Stimulated activated CD4-positive, alpha-beta T cell treated with anti-CD3 and anti-CD28 coated beads, Interleukin-15, amount 100 ng/mL, for 1 hour (primary cell): ENCODE results near the gene RELT.
A peak's percentile ranks its signal among the peaks of the same experiment; 100 is the strongest.

Experiments
- DNase-seq, 2 donors: peaks; one replicate each; pipeline ENCODE4 v3.0.0-alpha.2; 2020; ENCODE audit warnings: low read depth in 1 of 2, low spot score in 1 of 2

RELT gene

DNA sequence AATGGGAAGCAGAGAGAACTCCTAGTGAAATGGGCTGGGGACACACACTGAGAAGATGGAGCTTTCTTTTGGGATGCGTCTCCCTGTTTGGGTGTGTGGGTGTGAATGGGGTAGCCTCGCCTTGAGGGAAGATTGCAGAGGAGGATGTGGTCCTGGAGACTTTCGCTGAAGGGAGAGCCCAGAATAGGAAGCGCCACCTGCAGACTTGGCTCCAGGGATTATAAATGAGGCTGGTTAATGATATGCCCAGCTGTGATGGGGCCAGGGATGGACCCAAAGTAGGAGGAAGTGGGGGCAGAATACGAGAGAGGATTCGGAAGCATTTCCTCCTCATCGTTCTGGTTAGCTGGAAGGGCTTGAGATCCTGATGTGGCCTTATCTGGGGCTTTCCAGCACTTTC, 13.7 kb downstream of the RELT start:
- no peak for DNase-seq

- DNase-seq = no peak
Observed at GRCh38 chr11:73390601-73391565, 14.7 kb downstream of the RELT start.

DNA sequence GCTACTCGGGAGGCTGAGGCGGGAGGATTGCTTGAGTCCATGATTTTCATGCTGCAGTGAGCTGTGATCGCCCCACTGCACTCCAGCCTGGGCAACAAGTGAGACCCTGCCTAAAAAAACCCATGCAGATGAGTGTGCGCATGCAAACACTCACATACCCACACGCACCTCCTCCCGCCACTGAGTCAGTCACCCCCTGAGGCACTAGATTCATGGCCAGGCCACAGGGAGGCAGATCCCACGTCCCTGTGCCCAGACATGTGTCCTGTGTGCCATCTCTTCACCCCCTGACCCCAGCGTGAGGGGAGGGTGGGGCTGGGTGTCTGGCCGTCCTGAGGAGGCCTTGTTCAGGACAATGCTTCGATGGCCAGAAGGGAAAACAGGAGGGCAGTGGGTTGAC, 15.5 kb downstream of the RELT start:
- DNase-seq = no peak

DNA sequence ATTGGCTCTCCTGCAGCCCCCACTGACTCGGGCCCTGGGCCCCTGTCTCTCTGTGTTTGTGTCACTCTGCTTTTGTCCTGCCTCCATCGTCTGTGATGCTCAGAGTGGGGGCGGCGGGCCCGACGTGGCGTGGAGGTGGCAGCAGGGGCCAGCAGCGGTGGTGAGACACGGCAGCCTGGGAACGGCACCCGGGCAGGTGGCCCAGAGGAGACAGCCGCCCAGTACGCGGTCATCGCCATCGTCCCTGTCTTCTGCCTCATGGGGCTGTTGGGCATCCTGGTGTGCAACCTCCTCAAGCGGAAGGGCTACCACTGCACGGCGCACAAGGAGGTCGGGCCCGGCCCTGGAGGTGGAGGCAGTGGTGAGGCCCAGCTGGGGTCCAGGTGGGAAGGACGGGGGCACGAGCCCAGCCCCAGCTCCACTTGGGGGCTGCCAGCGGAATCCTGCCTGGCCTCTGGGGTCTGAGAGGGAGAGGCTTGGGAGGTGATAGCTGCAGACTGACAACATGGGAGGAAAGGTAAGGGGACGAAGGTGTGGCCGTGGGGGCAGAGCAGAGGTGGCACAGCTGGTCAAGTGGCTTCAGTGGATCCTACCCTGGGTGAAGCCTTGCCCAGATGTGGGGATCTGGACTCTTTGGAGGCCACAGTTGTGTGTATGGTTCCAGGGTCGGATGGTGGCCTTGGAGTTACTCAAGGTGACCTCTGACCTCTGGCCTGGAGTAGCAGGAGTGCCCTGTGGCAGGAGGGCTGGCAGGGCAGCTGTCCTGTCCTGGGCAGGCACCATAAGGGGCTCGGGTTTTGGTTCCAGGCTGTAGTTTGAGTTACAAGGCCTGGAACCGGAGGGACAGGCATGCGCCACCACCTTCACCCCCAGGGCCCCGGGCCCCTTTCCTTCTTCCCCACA, 16.2 kb downstream of the RELT start:
- no peak for DNase-seq

DNA sequence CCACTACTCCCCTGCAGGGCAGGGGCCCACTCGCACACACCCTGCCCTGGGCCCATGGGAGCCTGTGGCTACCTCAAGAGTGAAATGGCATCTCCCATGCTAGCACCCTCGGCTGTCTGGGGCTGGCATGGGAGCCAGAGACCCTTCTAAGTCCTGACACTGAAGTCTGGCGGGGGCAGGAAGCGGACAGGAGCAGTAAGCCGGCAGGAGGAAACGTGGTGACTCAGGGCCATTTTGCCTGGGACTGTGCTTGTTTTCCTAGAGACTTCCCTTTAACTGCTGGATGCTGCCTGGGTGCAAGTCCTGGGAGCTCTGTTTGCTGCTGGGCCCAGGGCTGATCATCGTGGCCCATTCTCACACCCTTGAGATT, 16.8 kb downstream of the RELT start:
- no peak for DNase-seq

- peak; percentile 37 to 48 for DNase-seq
Observed at GRCh38 chr11:73393479-73394415, 17.5 kb downstream of the RELT start.

DNA sequence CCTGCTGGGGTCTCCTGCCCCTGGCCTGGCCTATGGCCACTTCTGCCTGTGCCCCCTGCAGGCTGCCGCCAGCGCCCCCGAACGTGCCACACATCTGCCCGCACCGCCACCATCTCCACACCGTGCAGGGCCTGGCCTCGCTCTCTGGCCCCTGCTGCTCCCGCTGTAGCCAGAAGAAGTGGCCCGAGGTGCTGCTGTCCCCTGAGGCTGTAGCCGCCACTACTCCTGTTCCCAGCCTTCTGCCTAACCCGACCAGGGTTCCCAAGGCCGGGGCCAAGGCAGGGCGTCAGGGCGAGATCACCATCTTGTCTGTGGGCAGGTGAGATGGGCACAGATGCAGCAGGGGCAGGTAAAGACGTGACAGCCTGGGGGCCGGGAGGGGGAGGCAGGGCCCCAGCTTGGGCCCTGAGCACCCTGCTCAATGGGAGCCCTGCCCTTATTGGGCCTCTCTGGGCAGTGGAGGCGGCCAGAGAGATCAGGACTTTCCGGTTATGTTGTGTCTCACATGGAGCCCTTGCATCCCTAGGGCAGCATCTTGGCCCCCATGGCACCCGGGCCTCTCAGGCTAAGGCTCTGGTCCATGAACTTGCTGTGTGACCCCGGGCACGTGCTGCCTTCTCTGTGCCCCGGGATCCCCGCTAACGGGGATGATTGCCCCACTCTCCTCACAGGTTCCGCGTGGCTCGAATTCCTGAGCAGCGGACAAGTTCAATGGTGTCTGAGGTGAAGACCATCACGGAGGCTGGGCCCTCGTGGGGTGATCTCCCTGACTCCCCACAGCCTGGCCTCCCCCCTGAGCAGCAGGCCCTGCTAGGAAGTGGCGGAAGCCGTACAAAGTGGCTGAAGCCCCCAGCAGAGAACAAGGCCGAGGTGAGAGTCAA, 18.5 kb downstream of the RELT start:
- no peak for DNase-seq

- no peak for DNase-seq
Observed at GRCh38 chr11:73395297-73396208, 19.4 kb downstream of the RELT start.

DNA sequence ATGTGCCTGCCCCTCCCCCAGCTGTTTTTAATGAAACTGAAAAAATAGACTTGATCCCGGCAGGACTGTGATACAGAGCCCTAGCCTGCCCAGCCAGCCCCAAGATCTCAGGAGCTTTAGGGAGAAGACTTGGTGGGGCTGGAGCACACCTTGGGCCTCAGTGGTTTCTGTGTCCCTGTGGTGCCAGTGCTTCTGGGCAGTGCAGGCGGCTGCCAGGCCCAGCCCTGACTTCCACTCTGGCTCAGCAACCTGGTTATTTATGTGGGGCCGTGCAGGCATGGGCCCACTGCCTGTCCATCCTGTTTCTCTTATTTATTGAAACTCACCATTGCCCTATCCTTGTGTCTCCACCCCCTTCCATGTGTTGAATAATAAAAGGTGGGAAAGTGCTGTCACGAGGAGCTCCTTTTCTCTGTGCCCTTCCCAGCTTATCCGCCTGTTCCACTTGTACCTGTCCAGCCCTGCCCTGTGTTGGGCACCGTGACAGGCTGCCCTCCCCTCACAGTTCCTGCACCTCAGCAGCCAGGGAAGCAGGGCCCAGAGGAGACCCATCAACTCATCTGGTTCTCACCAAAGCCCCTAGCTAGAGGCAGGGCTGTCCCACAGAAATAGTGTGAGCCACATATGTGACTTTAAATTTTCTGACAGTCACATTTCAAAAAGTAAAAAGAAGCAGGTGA, 20.2 kb downstream of the RELT start:
- DNase-seq = no peak

GRCh38 chr11:73396985-73397384, 20.8 kb downstream of the RELT start:
- DNase-seq = no peak

DNA sequence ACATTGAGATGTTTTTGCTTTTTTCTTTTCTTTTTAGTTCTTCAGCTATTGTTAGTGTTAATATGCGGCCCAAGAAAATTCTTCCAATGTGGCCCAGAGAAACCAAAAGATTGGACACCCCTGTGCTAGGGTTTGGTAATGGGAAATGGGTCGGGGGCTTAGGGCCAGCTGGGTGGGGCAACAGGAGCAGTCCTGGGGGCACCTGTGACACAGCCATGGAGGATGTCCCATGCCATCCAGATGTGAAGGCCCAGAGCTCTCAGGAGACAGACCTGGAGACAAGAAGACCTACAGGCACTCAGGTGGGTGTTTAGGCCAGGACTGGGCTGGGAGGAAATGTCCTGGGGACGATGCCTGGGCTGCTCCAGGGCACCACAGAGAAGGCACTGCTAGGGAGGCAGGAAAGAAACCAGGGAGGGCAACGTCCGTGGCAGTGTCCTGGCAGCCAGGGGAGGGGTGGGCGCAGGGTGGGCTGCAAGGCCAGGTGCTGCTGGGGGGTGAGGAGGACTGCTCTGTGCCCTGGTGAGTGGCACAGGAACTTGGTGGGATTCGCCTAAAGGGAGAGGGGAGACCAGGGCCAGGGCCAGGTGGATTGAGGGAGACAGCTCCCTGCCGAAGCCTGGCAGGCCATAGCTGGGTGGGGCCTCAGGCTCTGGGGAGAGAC, 21.4 kb downstream of the RELT start:
- no peak for DNase-seq

- DNase-seq = no peak
Observed at GRCh38 chr11:73398132-73398526, 21.9 kb downstream of the RELT start.

DNA sequence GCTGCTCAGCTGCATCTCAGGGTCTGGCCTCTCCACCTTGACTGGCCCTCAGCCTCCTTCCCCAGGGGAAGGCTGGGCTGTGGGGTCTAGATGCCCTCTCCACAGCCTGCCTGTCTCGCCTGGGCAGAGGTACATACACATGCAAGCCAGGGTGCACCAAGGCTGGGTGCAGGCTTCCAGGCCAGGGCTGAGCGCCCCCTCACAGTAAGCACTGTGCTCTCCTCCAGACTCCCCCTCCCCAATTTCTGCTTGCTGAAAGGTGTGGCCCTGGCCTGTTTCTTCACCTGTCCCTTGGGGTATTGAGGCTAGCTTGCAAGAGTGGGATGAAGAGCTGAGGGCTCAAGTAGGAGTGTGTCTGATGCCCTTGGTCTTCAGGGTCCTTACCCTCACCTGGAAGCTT, 22.5 kb downstream of the RELT start:
- no peak for DNase-seq

GRCh38 chr11:73399159-73399590, 23.0 kb downstream of the RELT start:
- no peak for DNase-seq

DNA sequence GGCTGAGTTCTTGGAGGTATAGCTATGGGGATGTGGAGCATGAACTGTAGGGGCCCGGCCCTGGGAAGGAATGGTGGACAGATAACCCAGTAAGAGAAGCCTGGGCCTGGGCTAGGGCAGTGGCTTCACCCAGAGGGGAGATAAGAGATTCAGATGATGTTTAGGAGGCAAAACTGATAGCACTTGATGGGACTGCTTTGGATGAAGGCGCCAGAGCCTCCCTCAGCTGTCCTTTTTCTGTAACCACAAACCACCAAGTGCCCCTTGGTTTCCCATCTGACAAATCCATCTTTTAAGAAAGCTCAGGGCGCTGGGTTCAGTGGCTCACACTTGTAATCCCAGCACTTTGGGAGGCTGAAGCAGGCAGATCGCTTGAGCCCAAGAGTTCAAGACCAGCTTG, 23.4 kb downstream of the RELT start:
- no peak for DNase-seq

DNA sequence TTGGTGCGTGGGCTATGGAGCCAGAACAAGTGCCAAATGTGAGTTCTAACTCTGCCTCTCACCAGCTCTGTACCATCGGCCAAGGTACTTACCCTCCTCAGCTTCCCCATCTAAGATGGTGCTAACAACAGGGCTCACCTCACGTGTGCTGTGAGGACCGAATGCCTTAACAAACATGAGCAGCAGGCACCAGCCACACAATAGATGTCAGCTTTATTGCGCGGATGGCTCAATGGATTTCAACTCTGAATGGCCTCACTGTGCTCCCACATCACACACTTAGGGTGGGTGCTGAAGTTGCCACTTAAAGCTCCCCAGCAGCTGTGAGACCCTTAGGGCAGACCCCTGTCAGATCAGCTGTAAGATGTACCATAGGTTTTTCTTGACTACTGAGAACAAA, 24.1 kb downstream of the RELT start:
- DNase-seq = no peak

DNA sequence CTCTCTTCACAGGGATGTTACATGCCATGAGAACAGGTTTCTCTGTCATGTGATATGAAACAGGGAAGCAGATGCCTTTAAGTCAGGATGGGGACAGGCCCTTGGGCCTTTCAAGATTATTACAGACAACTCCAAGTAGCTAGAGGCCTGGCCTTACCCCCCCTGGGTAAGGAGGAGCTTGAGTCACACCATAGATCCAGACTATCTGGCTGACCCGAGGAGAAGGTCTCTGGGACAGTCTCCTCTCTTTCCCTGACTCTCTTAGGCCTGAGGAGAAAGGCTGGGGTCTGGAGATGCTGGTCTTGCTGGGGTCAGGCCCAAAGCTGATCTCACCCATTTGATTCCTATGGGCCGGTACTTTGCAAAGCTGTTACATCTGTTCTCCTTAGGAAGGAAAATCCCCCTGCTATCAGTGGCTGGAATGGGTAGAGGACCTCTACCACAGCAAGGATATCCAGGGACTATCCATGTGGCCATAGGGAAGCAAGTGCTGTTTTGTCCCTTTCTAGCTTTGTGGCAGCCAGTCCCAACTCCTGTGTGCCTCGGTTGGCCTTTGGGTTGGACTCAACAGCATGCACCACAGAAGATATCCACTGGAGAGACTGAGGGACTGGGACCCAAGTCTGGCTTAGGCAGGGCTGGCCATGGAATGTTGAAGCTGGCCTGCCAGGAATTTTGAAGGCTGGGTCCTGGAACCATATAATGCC, 25.2 kb downstream of the RELT start:
- DNase-seq = no peak
